Fibroblast of lung (primary cell): ENCODE measurements around the gene EPS8.

Experiments
- EZH2 ChIP-seq: IDR thresholded peaks from 2 replicates; pipeline ENCODE4 v1.5.1; 2012; ENCODE audit warnings: low read length, control low read depth, mild to moderate bottlenecking; ENCODE audit errors: missing control alignments
- TF ChIP-seq, protein P1 (sequence below), 2 donors: IDR thresholded peaks in 1 of 2; conservative IDR thresholded peaks in 1 of 2; 1 replicate in 1 of 2; 2 replicates in 1 of 2; pipeline ENCODE4 v1.5.1; 2011 to 2012; ENCODE audit warnings: low read length in 2 of 2, control low read depth in 1 of 2, inconsistent platforms in 1 of 2, low read depth in 1 of 2, mild to moderate bottlenecking in 1 of 2

GRCh38 chr12:15670756-15671155 lies 118.4 kb downstream of the EPS8 start:
- no peak for TF ChIP-seq EZH2
- TF ChIP-seq, protein P1, sequence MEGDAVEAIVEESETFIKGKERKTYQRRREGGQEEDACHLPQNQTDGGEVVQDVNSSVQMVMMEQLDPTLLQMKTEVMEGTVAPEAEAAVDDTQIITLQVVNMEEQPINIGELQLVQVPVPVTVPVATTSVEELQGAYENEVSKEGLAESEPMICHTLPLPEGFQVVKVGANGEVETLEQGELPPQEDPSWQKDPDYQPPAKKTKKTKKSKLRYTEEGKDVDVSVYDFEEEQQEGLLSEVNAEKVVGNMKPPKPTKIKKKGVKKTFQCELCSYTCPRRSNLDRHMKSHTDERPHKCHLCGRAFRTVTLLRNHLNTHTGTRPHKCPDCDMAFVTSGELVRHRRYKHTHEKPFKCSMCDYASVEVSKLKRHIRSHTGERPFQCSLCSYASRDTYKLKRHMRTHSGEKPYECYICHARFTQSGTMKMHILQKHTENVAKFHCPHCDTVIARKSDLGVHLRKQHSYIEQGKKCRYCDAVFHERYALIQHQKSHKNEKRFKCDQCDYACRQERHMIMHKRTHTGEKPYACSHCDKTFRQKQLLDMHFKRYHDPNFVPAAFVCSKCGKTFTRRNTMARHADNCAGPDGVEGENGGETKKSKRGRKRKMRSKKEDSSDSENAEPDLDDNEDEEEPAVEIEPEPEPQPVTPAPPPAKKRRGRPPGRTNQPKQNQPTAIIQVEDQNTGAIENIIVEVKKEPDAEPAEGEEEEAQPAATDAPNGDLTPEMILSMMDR (conservative IDR thresholded peaks at IDR 0.05 in 1 of 2, IDR thresholded peaks at IDR 0.05 in 1 of 2; ENCODE audit: low read depth in 1 of 2, low read length in 2 of 2): no peak
